Measurements from ENCODE around the gene MAST4. TPM values are rescaled to one million over a fixed set of nuclear protein-coding genes. Genes with fewer than 3 reads are reported as not detected.

The MAST4 gene
- total and polyA plus RNA-seq, 4 donors: 3.7 to 9.5 (median 6.5) TPM

- Histone ChIP-seq H3K27ac (ENCODE audit: low read depth in 1 of 2, low read length in 2 of 2) (no peak overlapping the region), H3K27me3 (ENCODE audit: control insufficient read depth in 4 of 4, insufficient read depth in 4 of 4, low read length in 3 of 4) (no peaks in the 10 kb centered on the region), H3K4me3 (ENCODE audit: low read depth in 1 of 3, low read length in 3 of 3) (no peak overlapping the region), H3K9me3 (ENCODE audit: control insufficient read depth in 4 of 4, low read length in 3 of 4) (no peaks in the 10 kb centered on the region), H3K9ac (ENCODE audit: low read depth in 1 of 2, low read length in 2 of 2) (no peak overlapping the region), H3K36me3 (ENCODE audit: control insufficient read depth in 4 of 4, insufficient read depth in 3 of 4, low read depth in 1 of 4, low read length in 3 of 4) (no peaks in the 10 kb centered on the region), H3K4me1 (ENCODE audit: control insufficient read depth in 4 of 4, insufficient read depth in 4 of 4, low read length in 3 of 4) (peaks cover 0 to 4% (median 2%) of the 10 kb centered on the region in 4 donors)
- TF ChIP-seq GABPA (IDR thresholded peaks at IDR 0.05 in 1 of 2, conservative IDR thresholded peaks at IDR 0.05 in 1 of 2) (no peak), JUND (IDR thresholded peaks at IDR 0.05) (no peak), ATF3 (IDR thresholded peaks at IDR 0.05) (no peak), REST (IDR thresholded peaks at IDR 0.05) (no peak), RXRA (IDR thresholded peaks at IDR 0.05) (no peak), RAD21 (IDR thresholded peaks at IDR 0.05) (no peak), EGR1 (IDR thresholded peaks at IDR 0.05; ENCODE audit: low read depth in 2 of 2) (no peak), FOXA2 (IDR thresholded peaks at IDR 0.05) (no peak), MAX (IDR thresholded peaks at IDR 0.05) (no peak)
- 91% methylated on average over 13 of the region's 13 CpGs for WGBS
- no peak for DNase-seq (ENCODE audit: low spot score)
These were observed 22.0 kb downstream of the MAST4 start for GRCh38 chr5:66617991-66618768.

- TF ChIP-seq REST (IDR thresholded peaks at IDR 0.05) (no peak), HNF4A (conservative IDR thresholded peaks at IDR 0.05) (no peak), ATF3 (IDR thresholded peaks at IDR 0.05) (no peak), HNF4G (IDR thresholded peaks at IDR 0.05) (no peak), RXRA (IDR thresholded peaks at IDR 0.05) (no peak), FOXA1 (IDR thresholded peaks at IDR 0.05) (no peak), NR2F2 (IDR thresholded peaks at IDR 0.05) (no peak), FOXA2 (IDR thresholded peaks at IDR 0.05) (no peak), TAF1 (conservative IDR thresholded peaks at IDR 0.05) (no peak), ZBTB33 (IDR thresholded peaks at IDR 0.05) (no peak), GABPA (IDR thresholded peaks at IDR 0.05 in 1 of 2, conservative IDR thresholded peaks at IDR 0.05 in 1 of 2) (no peak), YY1 (IDR thresholded peaks at IDR 0.05) (no peak), JUND (IDR thresholded peaks at IDR 0.05) (no peak)
- Histone ChIP-seq H3K36me3 (ENCODE audit: control insufficient read depth in 4 of 4, insufficient read depth in 3 of 4, low read depth in 1 of 4, low read length in 3 of 4) (no peaks in the 10 kb centered on the region), H3K9me3 (ENCODE audit: control insufficient read depth in 4 of 4, low read length in 3 of 4) (no peaks in the 10 kb centered on the region), H3K27me3 (ENCODE audit: control insufficient read depth in 4 of 4, insufficient read depth in 4 of 4, low read length in 3 of 4) (no peaks in the 10 kb centered on the region), H3K27ac (ENCODE audit: low read depth in 1 of 2, low read length in 2 of 2) (no peak overlapping the region), H3K4me1 (ENCODE audit: control insufficient read depth in 4 of 4, insufficient read depth in 4 of 4, low read length in 3 of 4) (peaks cover 0 to 4% (median 2%) of the 10 kb centered on the region in 4 donors), H3K4me3 (ENCODE audit: low read depth in 1 of 3, low read length in 3 of 3) (no peak overlapping the region), H3K9ac (ENCODE audit: low read depth in 1 of 2, low read length in 2 of 2) (no peak overlapping the region)
- no peak for DNase-seq (ENCODE audit: low spot score)
- 60% methylated on average over 1 of the region's 1 CpG for WGBS
These were observed 24.5 kb downstream of the MAST4 start for GRCh38 chr5:66620711-66621110.

All from liver (tissue), 9 donors.